SK-N-SH (cell line): ENCODE measurements around the gene TPPP. TPM values are rescaled to one million over a fixed set of nuclear protein-coding genes. Genes with fewer than 3 reads are reported as not detected.
A peak's percentile ranks its signal among the peaks of the same experiment; 100 is the strongest.

Experiments used
- CTCF ChIA-PET: fragments of 300-600, 350-600 bp; formaldehyde crosslinking; extraction: SDS; loops from one replicate; lab custom pipeline; 2021; lab: Yijun Ruan, JAX
- POLR2A ChIA-PET: fragments of 350-600 bp; sonication (Branson Sonifier 250); formaldehyde crosslinking; extraction: SDS; loops from one replicate; lab custom pipeline; 2020; ENCODE audit warnings: antibody characterized with exemption, inconsistent platforms; lab: Yijun Ruan, JAX
- DNase-seq: peaks from one replicate; pipeline ENCODE4 v3.0.0; 2012
- H2AFZ ChIP-seq: fragments of 200-600 bp; sonication (generic); 2 replicates; pipeline ENCODE4 v1.8.1; 2016; ENCODE audit warnings: antibody characterized with exemption, mild to moderate bottlenecking, low read depth
- H3F3A ChIP-seq: fragments of 200-600 bp; sonication (generic); replicated peaks from 2 replicates; pipeline ENCODE3; 2016; ENCODE audit warnings: antibody characterized with exemption, mild to moderate bottlenecking; ENCODE audit not compliant: insufficient read depth
- H3K27ac ChIP-seq, 2 experiments: fragments of 200-500 bp in 1 of 2; fragments of 200-600 bp in 1 of 2; sonication (Bioruptor generic) in 1 of 2; sonication (generic), shearing (Covaris generic) in 1 of 2; 2 replicates each; pipeline versions ENCODE4 v1.5.1 to v1.6.1; 2014 to 2016; ENCODE audit warnings: low read depth in 2 of 2, inconsistent platforms in 1 of 2, low read length in 1 of 2, mild to moderate bottlenecking in 1 of 2, mixed read lengths in 1 of 2
- H3K27me3 ChIP-seq: fragments of 200-600 bp; sonication (generic), shearing (Covaris generic); 2 replicates; pipeline ENCODE4 v1.6.1; 2016; ENCODE audit warnings: mixed run types; ENCODE audit not compliant: insufficient read depth
- H3K36me3 ChIP-seq, 2 experiments: fragments of 200-500 bp in 1 of 2; fragments of 200-600 bp in 1 of 2; sonication (Bioruptor generic) in 1 of 2; sonication (generic) in 1 of 2; replicated peaks in 1 of 2; 2 replicates each; pipeline versions ENCODE3 to v1.5.1; 2014 to 2016; ENCODE audit warnings: low read length in 1 of 2, mild to moderate bottlenecking in 1 of 2; ENCODE audit not compliant: insufficient read depth in 2 of 2, control insufficient read depth in 1 of 2
- H3K4me1 ChIP-seq, 2 experiments: fragments of 200-500 bp in 1 of 2; fragments of 200-600 bp in 1 of 2; sonication (Bioruptor generic) in 1 of 2; sonication (generic), shearing (Covaris generic) in 1 of 2; 2 replicates each; pipeline versions ENCODE4 v1.5.1 to v1.6.1; 2014 to 2016; ENCODE audit warnings: low read depth in 1 of 2, low read length in 1 of 2, mixed run types in 1 of 2; ENCODE audit not compliant: insufficient read depth in 2 of 2, control insufficient read depth in 1 of 2
- H3K4me2 ChIP-seq: fragments of 200-600 bp; sonication (generic), shearing (Covaris generic); 2 replicates; pipeline ENCODE4 v1.6.1; 2017; ENCODE audit warnings: mixed run types
- H3K4me3 ChIP-seq, 2 experiments: fragments of 200-500 bp in 1 of 2; fragments of 200-600 bp in 1 of 2; sonication (Bioruptor generic) in 1 of 2; sonication (generic), shearing (Covaris generic) in 1 of 2; 2 replicates each; pipeline versions ENCODE4 v1.5.1 to v1.8.1; 2014 to 2016; ENCODE audit warnings: low read depth in 2 of 2, inconsistent platforms in 1 of 2, low read length in 1 of 2, mild to moderate bottlenecking in 1 of 2, mixed read lengths in 1 of 2, moderate library complexity in 1 of 2
- H3K79me2 ChIP-seq: fragments of 200-600 bp; sonication (generic); 2 replicates; pipeline ENCODE4 v1.8.1; 2017; ENCODE audit warnings: mild to moderate bottlenecking; ENCODE audit not compliant: insufficient read depth
- H3K9ac ChIP-seq: fragments of 200-600 bp; sonication (generic); 2 replicates; pipeline ENCODE4 v1.6.1; 2017; ENCODE audit warnings: mixed run types
- H3K9me2 ChIP-seq: fragments of 200-600 bp; sonication (generic); 2 replicates; pipeline ENCODE4 v1.6.1; 2017; ENCODE audit warnings: mixed run types
- H3K9me3 ChIP-seq: fragments of 200-600 bp; sonication (generic); 2 replicates; pipeline ENCODE4 v1.6.1; 2017; ENCODE audit warnings: mixed run types, mild to moderate bottlenecking, moderate library complexity
- H4K20me1 ChIP-seq: fragments of 200-600 bp; sonication (generic); 2 replicates; pipeline ENCODE4 v1.6.1; 2017; ENCODE audit warnings: mild to moderate bottlenecking, mixed run types; ENCODE audit not compliant: insufficient read depth
- ELF1 ChIP-seq: IDR thresholded peaks from 2 replicates; pipeline ENCODE4 v1.4.0; 2012
- FOXM1 ChIP-seq: IDR thresholded peaks from 2 replicates; pipeline ENCODE4 v1.4.0; 2012; ENCODE audit warnings: low read depth, mild to moderate bottlenecking
- GABPA ChIP-seq: IDR thresholded peaks from 2 replicates; pipeline ENCODE4 v1.4.0; 2012; ENCODE audit warnings: low read depth, mild to moderate bottlenecking
- GATA2 ChIP-seq: sonication (generic); formaldehyde crosslinking; IDR thresholded peaks from 2 replicates; pipeline ENCODE4 v1.5.0; 2020; ENCODE audit warnings: mild to moderate bottlenecking, missing genetic modification reagents
- POLR2AphosphoS5 ChIP-seq: IDR thresholded peaks from 2 replicates; pipeline ENCODE4 v1.6.1; 2012; ENCODE audit warnings: low read depth, low read length
- RAD21 ChIP-seq: IDR thresholded peaks from 2 replicates; pipeline ENCODE4 v1.6.1; 2012; ENCODE audit warnings: mild to moderate bottlenecking, low read length
- RCOR1 ChIP-seq: fragments of 150-350 bp; IDR thresholded peaks from 2 replicates; pipeline ENCODE4 v1.6.1; 2017; ENCODE audit warnings: antibody characterized with exemption, low read length
- RFX5 ChIP-seq: IDR thresholded peaks from 2 replicates; pipeline ENCODE4 v1.6.1; 2012; ENCODE audit warnings: mild to moderate bottlenecking, improper control_type of control experiment, low read length
- RXRA ChIP-seq: IDR thresholded peaks from 2 replicates; pipeline ENCODE4 v1.4.0; 2012; ENCODE audit warnings: low read depth, mild to moderate bottlenecking, borderline replicate concordance
- SIN3A ChIP-seq: IDR thresholded peaks from 2 replicates; pipeline ENCODE4 v1.6.1; 2012; ENCODE audit warnings: low read depth, mild to moderate bottlenecking, low read length, moderate library complexity, borderline replicate concordance
- TAF1 ChIP-seq: IDR thresholded peaks from 2 replicates; pipeline ENCODE4 v1.6.1; 2012; ENCODE audit warnings: low read depth, mild to moderate bottlenecking, low read length, moderate library complexity, borderline replicate concordance
- TCF12 ChIP-seq: IDR thresholded peaks from 2 replicates; pipeline ENCODE4 v1.4.0; 2012
- TEAD4 ChIP-seq: IDR thresholded peaks from 2 replicates; pipeline ENCODE4 v1.4.0; 2012; ENCODE audit warnings: mild to moderate bottlenecking, borderline replicate concordance; ENCODE audit not compliant: insufficient read depth
- WGBS: methylation state at CpG from one replicate; pipeline ENCODE4 v1.1.6; 2017; ENCODE audit warnings: low lambda C conversion rate; 5-methylcytosine and 5-hydroxymethylcytosine counted together
- polyA plus RNA-seq, 3 experiments: library from polyadenylated mRNA; depleted of rRNA; stranded (reverse); fragments of >200 nt; gene quantifications; 2 replicates each; pipeline ENCODE4 v1.2.3, GENCODE V29; 2012
- TF ChIP-seq, protein P1 (sequence below): IDR thresholded peaks from 2 replicates; pipeline ENCODE4 v1.4.0; 2012; ENCODE audit warnings: low read depth, borderline replicate concordance
- TF ChIP-seq, protein P2 (sequence below): fragments of 200-600 bp; sonication (generic); IDR thresholded peaks from 2 replicates; pipeline ENCODE4 v1.6.1; 2017; ENCODE audit warnings: antibody characterized with exemption, mild to moderate bottlenecking, moderate library complexity
- TF ChIP-seq, protein P3 (sequence below): fragments of 150-350 bp; IDR thresholded peaks from 2 replicates; pipeline ENCODE4 v1.6.1; 2017; ENCODE audit warnings: antibody characterized with exemption, low read length, low read depth, borderline replicate concordance
- TF ChIP-seq, protein P4 (sequence below): fragments of 150-350 bp; IDR thresholded peaks from 2 replicates; pipeline ENCODE4 v1.6.1; 2016; ENCODE audit warnings: mild to moderate bottlenecking, low read depth, low read length

TPPP gene
- polyA plus RNA-seq, 1 of the 3 experiments (the other 2 are of a cell fraction): 0.05 TPM

DNA sequence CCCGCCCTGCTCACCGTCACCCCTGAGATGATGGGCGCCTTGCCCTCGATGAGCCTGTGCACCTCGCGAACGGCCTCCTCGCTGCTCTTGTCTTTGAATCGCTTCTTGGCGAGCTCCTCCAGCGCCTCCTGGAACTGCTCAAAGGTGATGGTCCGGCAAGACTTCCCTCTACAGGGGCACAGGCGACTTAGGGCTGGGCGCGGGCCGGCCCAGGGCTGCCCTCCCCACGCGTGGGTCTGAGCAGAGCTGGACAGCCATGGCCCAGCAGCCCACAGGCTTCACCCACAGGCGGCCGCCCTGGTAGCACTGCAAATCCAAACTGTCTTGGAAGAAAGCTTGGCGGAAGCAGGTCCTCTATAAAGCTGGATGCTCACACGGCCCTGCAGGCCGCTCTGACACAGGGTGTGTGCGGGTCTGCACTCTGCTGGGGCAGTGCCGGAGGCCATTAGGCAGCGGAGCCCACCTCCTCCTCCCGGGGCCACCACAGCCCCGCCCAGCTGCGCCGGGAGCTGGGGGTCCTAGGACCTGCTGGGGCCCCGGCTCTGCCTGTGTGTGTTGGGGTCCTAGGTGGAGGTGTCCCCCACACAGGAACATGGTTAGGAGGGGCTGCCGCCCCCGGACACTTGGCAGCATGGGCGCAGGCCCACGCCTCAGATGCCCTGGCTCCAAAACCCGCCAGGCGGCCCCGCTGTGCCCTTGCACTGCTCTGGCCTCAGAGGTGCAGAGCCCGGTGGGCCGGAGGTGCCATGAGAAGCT lies 27.0 kb downstream of the TPPP start (continued):
- TF ChIP-seq, protein P1, sequence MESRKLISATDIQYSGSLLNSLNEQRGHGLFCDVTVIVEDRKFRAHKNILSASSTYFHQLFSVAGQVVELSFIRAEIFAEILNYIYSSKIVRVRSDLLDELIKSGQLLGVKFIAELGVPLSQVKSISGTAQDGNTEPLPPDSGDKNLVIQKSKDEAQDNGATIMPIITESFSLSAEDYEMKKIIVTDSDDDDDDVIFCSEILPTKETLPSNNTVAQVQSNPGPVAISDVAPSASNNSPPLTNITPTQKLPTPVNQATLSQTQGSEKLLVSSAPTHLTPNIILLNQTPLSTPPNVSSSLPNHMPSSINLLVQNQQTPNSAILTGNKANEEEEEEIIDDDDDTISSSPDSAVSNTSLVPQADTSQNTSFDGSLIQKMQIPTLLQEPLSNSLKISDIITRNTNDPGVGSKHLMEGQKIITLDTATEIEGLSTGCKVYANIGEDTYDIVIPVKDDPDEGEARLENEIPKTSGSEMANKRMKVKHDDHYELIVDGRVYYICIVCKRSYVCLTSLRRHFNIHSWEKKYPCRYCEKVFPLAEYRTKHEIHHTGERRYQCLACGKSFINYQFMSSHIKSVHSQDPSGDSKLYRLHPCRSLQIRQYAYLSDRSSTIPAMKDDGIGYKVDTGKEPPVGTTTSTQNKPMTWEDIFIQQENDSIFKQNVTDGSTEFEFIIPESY: no peak
- no peak for TF ChIP-seq TEAD4
- TF ChIP-seq, all 33 proteins: peak for 0

DNA sequence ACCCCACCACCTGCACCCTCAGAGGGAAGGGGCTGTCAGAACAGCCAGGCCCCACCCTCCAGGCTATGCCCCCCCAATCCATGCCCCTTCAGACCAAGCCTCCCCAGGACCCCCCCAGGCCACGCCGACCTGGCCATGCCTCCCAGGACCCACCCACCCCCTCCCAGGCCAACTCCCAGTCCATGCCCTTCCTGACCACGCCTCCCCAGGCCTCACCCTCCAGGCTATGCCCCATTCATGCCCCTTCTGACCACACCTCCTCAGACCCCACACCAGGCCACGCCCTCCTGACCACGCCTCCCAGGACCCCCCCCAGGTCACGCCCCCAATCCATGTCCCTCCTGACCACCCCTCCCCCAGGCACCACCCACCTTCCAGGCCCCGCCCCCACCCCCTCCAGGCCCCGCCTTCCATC lies 27.6 kb downstream of the TPPP start:
- Histone ChIP-seq H3F3A (no peaks in the 10 kb centered on the region), H3K4me3 (no peak overlapping the region), H3K9me2 (no peaks in the 10 kb centered on the region), H3K36me3 (peaks cover 0 to 3% of the 10 kb centered on the region in 2 experiments), H3K79me2 (no peaks in the 10 kb centered on the region), H3K4me2 (no peak overlapping the region), H3K9me3 (no peaks in the 10 kb centered on the region), H3K4me1 (no peaks in the 10 kb centered on the region), H4K20me1 (no peaks in the 10 kb centered on the region), H3K9ac (no peak overlapping the region), H2AFZ (no peak overlapping the region), H3K27ac (no peak overlapping the region), H3K27me3 (no peaks in the 10 kb centered on the region)
- TF ChIP-seq, protein P2, sequence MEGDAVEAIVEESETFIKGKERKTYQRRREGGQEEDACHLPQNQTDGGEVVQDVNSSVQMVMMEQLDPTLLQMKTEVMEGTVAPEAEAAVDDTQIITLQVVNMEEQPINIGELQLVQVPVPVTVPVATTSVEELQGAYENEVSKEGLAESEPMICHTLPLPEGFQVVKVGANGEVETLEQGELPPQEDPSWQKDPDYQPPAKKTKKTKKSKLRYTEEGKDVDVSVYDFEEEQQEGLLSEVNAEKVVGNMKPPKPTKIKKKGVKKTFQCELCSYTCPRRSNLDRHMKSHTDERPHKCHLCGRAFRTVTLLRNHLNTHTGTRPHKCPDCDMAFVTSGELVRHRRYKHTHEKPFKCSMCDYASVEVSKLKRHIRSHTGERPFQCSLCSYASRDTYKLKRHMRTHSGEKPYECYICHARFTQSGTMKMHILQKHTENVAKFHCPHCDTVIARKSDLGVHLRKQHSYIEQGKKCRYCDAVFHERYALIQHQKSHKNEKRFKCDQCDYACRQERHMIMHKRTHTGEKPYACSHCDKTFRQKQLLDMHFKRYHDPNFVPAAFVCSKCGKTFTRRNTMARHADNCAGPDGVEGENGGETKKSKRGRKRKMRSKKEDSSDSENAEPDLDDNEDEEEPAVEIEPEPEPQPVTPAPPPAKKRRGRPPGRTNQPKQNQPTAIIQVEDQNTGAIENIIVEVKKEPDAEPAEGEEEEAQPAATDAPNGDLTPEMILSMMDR: no peak
- no peak for TF ChIP-seq TCF12
- TF ChIP-seq RXRA: no peak
- TF ChIP-seq ELF1: no peak
- no peak for TF ChIP-seq GABPA
- no peak for TF ChIP-seq TAF1
- TF ChIP-seq GATA2: no peak
- TF ChIP-seq, protein P3, sequence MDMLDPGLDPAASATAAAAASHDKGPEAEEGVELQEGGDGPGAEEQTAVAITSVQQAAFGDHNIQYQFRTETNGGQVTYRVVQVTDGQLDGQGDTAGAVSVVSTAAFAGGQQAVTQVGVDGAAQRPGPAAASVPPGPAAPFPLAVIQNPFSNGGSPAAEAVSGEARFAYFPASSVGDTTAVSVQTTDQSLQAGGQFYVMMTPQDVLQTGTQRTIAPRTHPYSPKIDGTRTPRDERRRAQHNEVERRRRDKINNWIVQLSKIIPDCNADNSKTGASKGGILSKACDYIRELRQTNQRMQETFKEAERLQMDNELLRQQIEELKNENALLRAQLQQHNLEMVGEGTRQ: no peak
- TF ChIP-seq, protein P4, sequence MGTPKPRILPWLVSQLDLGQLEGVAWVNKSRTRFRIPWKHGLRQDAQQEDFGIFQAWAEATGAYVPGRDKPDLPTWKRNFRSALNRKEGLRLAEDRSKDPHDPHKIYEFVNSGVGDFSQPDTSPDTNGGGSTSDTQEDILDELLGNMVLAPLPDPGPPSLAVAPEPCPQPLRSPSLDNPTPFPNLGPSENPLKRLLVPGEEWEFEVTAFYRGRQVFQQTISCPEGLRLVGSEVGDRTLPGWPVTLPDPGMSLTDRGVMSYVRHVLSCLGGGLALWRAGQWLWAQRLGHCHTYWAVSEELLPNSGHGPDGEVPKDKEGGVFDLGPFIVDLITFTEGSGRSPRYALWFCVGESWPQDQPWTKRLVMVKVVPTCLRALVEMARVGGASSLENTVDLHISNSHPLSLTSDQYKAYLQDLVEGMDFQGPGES: no peak
- TF ChIP-seq POLR2AphosphoS5: no peak
- no peak for TF ChIP-seq RAD21
- TF ChIP-seq FOXM1: no peak
- TF ChIP-seq SIN3A: no peak
- no peak for TF ChIP-seq RCOR1
- no peak for TF ChIP-seq RFX5
- ChIA-PET POLR2A (no interaction called here), CTCF (no interaction called here)
- whole genome bisulfite sequencing: 84% methylated on average over 8 of the region's 8 CpGs
- DNase-seq: peak; percentile 85
